Parathyroid adenoma (tissue), 2 donors: ENCODE results near the gene AP3D1.

Experiments used
- H2AFZ ChIP-seq: fragments of 300-600 bp; sonication (generic); one replicate; pipeline ENCODE4 v1.7.0; 2017; ENCODE audit warnings: antibody characterized with exemption, mild to moderate bottlenecking
- H3K27ac ChIP-seq: fragments of 300-600 bp; sonication (generic); one replicate; pipeline ENCODE4 v1.7.0; 2017
- H3K27me3 ChIP-seq: fragments of 300-600 bp; sonication (generic); one replicate; pipeline ENCODE4 v1.7.0; 2017; ENCODE audit warnings: low read length; ENCODE audit not compliant: control insufficient read depth, insufficient read depth
- H3K36me3 ChIP-seq: fragments of 300-600 bp; sonication (generic); one replicate; pipeline ENCODE4 v1.7.0; 2017; ENCODE audit warnings: low read length; ENCODE audit not compliant: control insufficient read depth, insufficient read depth
- H3K4me1 ChIP-seq: fragments of 300-600 bp; sonication (generic); one replicate; pipeline ENCODE4 v1.7.0; 2017; ENCODE audit warnings: control low read depth
- H3K4me2 ChIP-seq: fragments of 300-600 bp; sonication (generic); one replicate; pipeline ENCODE4 v1.7.0; 2017; ENCODE audit warnings: low read length
- H3K4me3 ChIP-seq: fragments of 300-600 bp; sonication (generic); one replicate; pipeline ENCODE4 v1.7.0; 2017; ENCODE audit warnings: low read depth, low read length
- H3K79me2 ChIP-seq: fragments of 300-600 bp; sonication (generic); one replicate; pipeline ENCODE4 v1.7.0; 2017; ENCODE audit warnings: control low read depth
- H3K9ac ChIP-seq: fragments of 300-600 bp; sonication (generic); one replicate; pipeline ENCODE4 v1.7.0; 2017; ENCODE audit warnings: mild to moderate bottlenecking
- H3K9me3 ChIP-seq: fragments of 300-600 bp; sonication (generic); one replicate; pipeline ENCODE4 v1.7.0; 2017; ENCODE audit warnings: low read length; ENCODE audit not compliant: control insufficient read depth
- TF ChIP-seq, protein P1 (sequence below): fragments of 300-600 bp; sonication (generic); IDR thresholded peaks from one replicate; pipeline ENCODE4 v1.7.0; 2017; ENCODE audit warnings: antibody characterized with exemption, mild to moderate bottlenecking
- donor health status: primary hyperparathyroidism.

AP3D1 gene

DNA sequence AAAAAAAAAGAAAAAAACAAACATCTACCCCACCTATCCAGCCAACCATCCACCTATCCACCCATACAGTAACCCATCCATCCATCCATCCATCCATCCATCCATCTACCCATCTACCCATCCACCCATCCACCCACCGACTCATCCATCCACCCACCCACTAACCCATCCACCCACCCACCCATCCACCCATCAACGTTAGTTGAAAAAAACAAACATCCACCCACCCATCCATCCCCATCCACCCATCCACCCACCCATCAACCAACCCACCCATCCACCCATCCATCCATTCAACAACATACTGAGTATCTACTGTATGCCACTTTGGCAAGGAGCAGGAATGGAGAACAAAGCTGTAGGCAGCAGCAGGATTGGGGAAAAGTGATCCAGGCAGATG, 6.1 kb upstream of the AP3D1 start:
- Histone ChIP-seq H3K9me3 (no peaks in the 10 kb centered on the region), H3K4me3 (no peak overlapping the region), H3K36me3 (no peaks in the 10 kb centered on the region), H2AFZ (no peak overlapping the region), H3K4me1 (no peaks in the 10 kb centered on the region), H3K79me2 (no peaks in the 10 kb centered on the region), H3K27me3 (no peaks in the 10 kb centered on the region), H3K9ac (no peak overlapping the region), H3K4me2 (no peak overlapping the region), H3K27ac (no peak overlapping the region)
- TF ChIP-seq, protein P1, sequence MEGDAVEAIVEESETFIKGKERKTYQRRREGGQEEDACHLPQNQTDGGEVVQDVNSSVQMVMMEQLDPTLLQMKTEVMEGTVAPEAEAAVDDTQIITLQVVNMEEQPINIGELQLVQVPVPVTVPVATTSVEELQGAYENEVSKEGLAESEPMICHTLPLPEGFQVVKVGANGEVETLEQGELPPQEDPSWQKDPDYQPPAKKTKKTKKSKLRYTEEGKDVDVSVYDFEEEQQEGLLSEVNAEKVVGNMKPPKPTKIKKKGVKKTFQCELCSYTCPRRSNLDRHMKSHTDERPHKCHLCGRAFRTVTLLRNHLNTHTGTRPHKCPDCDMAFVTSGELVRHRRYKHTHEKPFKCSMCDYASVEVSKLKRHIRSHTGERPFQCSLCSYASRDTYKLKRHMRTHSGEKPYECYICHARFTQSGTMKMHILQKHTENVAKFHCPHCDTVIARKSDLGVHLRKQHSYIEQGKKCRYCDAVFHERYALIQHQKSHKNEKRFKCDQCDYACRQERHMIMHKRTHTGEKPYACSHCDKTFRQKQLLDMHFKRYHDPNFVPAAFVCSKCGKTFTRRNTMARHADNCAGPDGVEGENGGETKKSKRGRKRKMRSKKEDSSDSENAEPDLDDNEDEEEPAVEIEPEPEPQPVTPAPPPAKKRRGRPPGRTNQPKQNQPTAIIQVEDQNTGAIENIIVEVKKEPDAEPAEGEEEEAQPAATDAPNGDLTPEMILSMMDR: no peak

DNA sequence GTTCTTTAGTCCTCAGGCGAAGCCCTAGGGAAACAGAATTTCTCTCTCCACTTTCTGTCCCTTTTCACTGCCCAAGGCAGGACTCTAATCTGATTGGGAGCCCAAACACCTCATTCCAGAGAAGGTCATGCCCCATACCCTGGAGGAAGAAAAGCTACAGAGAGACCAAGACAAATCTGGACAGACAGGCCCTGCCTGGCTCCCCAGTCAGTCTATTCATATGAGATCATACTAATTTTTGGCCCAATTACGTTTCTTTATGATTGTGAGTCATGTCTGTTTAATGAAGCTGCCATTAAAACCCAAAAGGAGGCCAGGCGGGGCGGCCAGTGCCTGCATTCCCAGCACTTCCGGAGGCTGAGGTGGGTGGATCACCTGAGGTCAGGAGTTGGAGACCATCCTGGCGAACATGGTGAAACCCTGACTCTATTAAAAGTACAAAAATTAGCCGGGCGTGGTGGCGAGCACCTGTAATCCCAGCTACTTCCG, 3.3 kb upstream of the AP3D1 start:
- Histone ChIP-seq H3K9me3 (no peaks in the 10 kb centered on the region), H3K4me3 (no peak overlapping the region), H2AFZ (no peak overlapping the region), H3K36me3 (no peaks in the 10 kb centered on the region), H3K27ac (no peak overlapping the region), H3K4me1 (peaks cover 4% of the 10 kb centered on the region), H3K27me3 (no peaks in the 10 kb centered on the region), H3K79me2 (peaks cover 14% of the 10 kb centered on the region), H3K4me2 (no peak overlapping the region), H3K9ac (no peak overlapping the region)
- TF ChIP-seq, protein P1: no peak

DNA sequence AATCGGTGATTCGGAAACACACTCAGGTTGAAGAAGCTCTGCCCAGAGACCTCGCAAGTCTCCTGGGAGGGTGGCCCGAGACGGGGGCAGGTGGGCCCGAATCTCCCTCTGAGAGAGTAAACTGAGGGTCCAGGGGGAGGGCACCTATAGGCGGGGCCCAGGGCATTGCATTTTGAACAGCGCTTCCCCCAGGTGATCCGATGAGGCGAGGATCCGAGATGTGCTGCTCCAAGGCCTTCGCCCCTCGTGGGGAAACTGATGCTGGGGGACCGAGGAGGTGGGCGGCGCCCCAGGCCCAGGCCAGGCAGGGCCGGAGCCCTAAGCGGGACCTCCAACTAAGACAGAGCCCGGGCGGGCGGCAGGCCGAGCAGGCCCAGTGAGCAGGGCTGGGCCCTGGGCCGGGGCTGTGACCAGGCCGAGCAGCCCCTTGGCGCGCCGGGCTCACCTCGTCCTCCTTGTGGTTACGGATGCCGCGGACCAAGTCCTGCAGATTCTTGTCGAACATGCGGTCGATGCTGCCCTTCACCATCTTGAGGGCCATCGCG, 500 bp downstream of the AP3D1 start:
- Histone ChIP-seq H3K9ac (peak overlapping the region; percentile 41), H2AFZ (peak overlapping the region; percentile 28), H3K4me3 (peak overlapping the region; percentile 53), H3K79me2 (peaks cover 47% of the 10 kb centered on the region), H3K27me3 (no peaks in the 10 kb centered on the region), H3K9me3 (no peaks in the 10 kb centered on the region), H3K36me3 (no peaks in the 10 kb centered on the region), H3K4me1 (peaks cover 12% of the 10 kb centered on the region), H3K27ac (peak overlapping the region; percentile 56), H3K4me2 (peak overlapping the region; percentile 57)
- TF ChIP-seq, protein P1: no peak

DNA sequence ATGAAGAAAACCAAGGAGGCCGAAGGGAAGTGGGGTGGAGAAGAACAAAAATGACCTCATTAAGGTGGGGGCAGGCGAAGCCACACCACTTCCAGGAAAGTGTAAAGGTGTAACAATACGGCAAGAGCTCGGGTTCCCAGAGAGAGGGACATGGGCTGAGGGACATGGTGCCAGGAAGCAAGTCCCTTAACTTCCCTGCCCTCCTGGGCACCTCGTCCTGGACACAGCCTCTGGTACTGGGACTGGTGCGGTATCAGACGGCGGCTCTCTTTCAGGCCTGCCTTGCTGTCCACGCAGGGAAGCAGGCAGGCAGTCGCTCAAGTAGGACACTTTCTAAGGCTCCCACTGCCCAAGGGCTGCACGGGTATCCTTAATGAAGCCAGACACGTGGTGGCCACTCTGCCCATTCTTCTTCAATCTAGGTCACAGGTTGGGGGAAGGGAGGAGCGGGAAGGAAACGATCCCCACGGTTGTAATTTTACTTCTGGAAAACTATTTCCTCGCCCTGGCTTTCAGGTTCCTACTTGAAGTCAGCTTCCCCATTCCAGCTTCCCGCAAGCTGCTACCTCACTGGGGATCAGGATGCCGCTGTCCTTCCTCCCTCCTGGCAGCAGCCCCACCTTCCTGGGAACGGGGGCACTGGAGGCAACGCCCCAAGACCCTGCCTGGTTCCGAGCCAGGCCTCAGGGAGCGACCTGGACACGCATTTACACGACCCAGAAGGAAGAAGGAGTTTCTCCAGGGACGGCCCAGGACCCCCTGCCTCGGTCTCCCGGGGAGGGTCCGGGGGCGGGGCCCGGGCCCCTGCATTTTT, 1.2 kb downstream of the AP3D1 start:
- no peaks in the 10 kb centered on the region for H3K36me3 ChIP-seq

More for the DNA sequence above, 1.2 kb downstream of the AP3D1 start:
- Histone ChIP-seq H3K27ac (peak overlapping the region; percentile 56), H3K27me3 (no peaks in the 10 kb centered on the region), H3K79me2 (peaks cover 54% of the 10 kb centered on the region), H3K4me3 (peak overlapping the region; percentile 53), H3K9ac (no peak overlapping the region), H3K4me1 (peaks cover 12% of the 10 kb centered on the region), H3K9me3 (no peaks in the 10 kb centered on the region), H3K4me2 (peak overlapping the region; percentile 57), H2AFZ (no peak overlapping the region)
- TF ChIP-seq, protein P1: no peak
